ENCODE results near the gene DTNA.

The DTNA gene

DNA sequence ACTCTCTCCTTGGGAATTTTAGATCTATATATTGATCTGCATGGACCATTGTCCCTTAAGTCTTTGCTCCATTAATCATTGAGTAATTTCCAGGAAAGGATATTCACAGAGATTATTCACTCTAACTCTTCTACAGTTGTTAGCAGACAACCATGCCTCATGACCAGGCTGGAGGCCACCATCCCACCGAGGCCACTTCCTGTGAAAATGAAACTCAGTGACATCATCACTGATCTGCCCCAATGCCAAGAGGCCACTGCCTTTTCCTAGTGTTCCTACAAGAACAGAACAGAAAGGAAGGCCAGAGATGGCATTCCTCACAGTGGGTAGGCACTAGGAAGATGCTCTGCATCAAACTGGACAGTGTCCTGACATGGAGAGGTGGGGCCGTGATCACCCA is 161.3 kb downstream of the DTNA start:
- TF ChIP-seq, protein P1, sequence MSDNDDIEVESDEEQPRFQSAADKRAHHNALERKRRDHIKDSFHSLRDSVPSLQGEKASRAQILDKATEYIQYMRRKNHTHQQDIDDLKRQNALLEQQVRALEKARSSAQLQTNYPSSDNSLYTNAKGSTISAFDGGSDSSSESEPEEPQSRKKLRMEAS (IDR thresholded peaks at IDR 0.05): no peak

DNA sequence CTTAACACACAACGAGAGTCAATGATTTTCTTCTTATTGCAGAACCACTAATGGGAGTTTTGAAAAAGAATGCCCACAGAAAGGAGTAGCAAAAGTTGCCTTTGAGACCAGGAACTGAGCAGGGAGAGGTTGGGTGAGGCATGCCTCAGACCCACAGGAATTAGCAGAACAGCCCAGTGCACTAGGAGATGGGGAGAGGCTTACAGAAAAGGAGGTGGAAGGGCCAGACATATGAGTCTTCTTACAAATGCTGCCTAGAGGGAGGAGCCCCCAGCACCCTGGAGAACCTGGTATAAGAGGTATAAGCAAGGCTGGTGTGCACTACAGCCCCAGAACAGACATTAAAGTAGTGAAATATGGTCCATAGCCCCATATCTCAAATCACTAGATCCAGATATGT is 162.0 kb downstream of the DTNA start:
- TF ChIP-seq TCF12 (IDR thresholded peaks at IDR 0.05; ENCODE audit: low read depth) (no peak), FOXM1 (IDR thresholded peaks at IDR 0.05; ENCODE audit: borderline replicate concordance, low read depth) (no peak), EP300 (IDR thresholded peaks at IDR 0.05; ENCODE audit: borderline replicate concordance) (no peak), TAF1 (IDR thresholded peaks at IDR 0.05; ENCODE audit: low read depth) (no peak), CREB1 (IDR thresholded peaks at IDR 0.05; ENCODE audit: low read depth) (no peak), NFIC (IDR thresholded peaks at IDR 0.05) (no peak)
- TF ChIP-seq, protein P2, sequence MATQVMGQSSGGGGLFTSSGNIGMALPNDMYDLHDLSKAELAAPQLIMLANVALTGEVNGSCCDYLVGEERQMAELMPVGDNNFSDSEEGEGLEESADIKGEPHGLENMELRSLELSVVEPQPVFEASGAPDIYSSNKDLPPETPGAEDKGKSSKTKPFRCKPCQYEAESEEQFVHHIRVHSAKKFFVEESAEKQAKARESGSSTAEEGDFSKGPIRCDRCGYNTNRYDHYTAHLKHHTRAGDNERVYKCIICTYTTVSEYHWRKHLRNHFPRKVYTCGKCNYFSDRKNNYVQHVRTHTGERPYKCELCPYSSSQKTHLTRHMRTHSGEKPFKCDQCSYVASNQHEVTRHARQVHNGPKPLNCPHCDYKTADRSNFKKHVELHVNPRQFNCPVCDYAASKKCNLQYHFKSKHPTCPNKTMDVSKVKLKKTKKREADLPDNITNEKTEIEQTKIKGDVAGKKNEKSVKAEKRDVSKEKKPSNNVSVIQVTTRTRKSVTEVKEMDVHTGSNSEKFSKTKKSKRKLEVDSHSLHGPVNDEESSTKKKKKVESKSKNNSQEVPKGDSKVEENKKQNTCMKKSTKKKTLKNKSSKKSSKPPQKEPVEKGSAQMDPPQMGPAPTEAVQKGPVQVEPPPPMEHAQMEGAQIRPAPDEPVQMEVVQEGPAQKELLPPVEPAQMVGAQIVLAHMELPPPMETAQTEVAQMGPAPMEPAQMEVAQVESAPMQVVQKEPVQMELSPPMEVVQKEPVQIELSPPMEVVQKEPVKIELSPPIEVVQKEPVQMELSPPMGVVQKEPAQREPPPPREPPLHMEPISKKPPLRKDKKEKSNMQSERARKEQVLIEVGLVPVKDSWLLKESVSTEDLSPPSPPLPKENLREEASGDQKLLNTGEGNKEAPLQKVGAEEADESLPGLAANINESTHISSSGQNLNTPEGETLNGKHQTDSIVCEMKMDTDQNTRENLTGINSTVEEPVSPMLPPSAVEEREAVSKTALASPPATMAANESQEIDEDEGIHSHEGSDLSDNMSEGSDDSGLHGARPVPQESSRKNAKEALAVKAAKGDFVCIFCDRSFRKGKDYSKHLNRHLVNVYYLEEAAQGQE (IDR thresholded peaks at IDR 0.05; ENCODE audit: low read depth): no peak

DNA sequence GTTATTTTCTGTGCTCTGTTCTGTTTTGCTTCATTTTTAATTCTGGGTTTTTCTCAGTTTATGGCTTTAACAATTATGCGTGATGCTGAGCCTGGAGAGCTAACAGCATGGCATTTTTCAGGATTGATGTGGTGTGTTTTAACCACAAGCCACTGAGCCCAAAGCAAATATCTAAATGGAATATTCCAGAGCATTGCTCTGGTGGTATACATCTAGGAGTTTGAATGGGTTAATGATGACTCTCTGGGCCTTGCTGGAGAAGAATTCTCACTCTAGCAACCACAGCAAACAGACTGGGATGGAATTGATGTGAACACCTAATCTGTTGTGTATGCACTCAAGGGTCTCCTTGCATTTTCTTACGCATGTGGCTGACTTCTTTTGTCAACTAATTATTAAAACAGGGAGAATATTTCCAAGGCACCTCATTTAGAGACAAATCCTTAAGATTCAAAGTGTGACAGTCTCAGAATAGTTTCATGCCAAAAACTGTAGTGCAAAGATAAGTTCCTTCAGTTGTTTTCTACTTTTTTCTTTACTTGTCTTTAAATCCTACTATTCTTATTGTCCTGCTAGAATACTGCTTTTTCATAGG is 164.0 kb downstream of the DTNA start:
- TF ChIP-seq TAF1 (IDR thresholded peaks at IDR 0.05; ENCODE audit: low read depth) (no peak), NFIC (IDR thresholded peaks at IDR 0.05) (no peak), CREB1 (IDR thresholded peaks at IDR 0.05; ENCODE audit: low read depth) (no peak), ZBTB7A (IDR thresholded peaks at IDR 0.05; ENCODE audit: low read depth) (no peak), TEAD4 (IDR thresholded peaks at IDR 0.05) (no peak), YY1 (IDR thresholded peaks at IDR 0.05; ENCODE audit: low read depth) (no peak), EGR1 (IDR thresholded peaks at IDR 0.05) (no peak), FOXM1 (IDR thresholded peaks at IDR 0.05; ENCODE audit: borderline replicate concordance, low read depth) (no peak), RAD21 (IDR thresholded peaks at IDR 0.05; ENCODE audit: low read depth) (no peak), CEBPB (IDR thresholded peaks at IDR 0.05) (no peak), EP300 (IDR thresholded peaks at IDR 0.05; ENCODE audit: borderline replicate concordance) (no peak), TCF12 (IDR thresholded peaks at IDR 0.05; ENCODE audit: low read depth) (no peak)
- TF ChIP-seq, protein P3, sequence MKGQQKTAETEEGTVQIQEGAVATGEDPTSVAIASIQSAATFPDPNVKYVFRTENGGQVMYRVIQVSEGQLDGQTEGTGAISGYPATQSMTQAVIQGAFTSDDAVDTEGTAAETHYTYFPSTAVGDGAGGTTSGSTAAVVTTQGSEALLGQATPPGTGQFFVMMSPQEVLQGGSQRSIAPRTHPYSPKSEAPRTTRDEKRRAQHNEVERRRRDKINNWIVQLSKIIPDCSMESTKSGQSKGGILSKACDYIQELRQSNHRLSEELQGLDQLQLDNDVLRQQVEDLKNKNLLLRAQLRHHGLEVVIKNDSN (IDR thresholded peaks at IDR 0.05): no peak
- TF ChIP-seq, protein P2 (IDR thresholded peaks at IDR 0.05; ENCODE audit: low read depth): no peak
- TF ChIP-seq, protein P1 (IDR thresholded peaks at IDR 0.05): no peak

DNA sequence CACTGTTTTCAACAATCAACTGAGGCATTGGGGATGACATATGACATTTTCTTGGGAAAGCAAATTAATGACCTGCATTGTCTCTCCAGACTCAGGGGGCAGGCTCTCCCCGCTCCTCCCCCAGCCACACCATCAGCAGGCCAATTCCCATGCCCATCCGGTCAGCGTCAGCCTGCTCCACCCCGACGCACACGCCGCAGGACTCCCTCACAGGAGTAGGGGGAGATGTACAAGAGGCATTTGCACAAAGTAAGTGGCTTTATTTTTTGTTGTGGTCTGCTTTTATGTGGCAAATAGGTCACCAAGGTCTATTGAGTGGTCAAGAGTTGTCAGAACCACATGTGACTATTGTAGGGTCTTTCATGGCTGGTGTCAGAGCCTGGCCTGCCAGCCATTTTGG is 165.1 kb downstream of the DTNA start:
- TF ChIP-seq, protein P1 (IDR thresholded peaks at IDR 0.05): no peak
- TF ChIP-seq CEBPB (IDR thresholded peaks at IDR 0.05): no peak
- TF ChIP-seq TEAD4 (IDR thresholded peaks at IDR 0.05): no peak
- no peak for TF ChIP-seq EP300 (IDR thresholded peaks at IDR 0.05; ENCODE audit: borderline replicate concordance)
- TF ChIP-seq TAF1 (IDR thresholded peaks at IDR 0.05; ENCODE audit: low read depth): no peak
- no peak for TF ChIP-seq NFIC (IDR thresholded peaks at IDR 0.05)
- no peak for TF ChIP-seq YY1 (IDR thresholded peaks at IDR 0.05; ENCODE audit: low read depth)
- no peak for TF ChIP-seq EGR1 (IDR thresholded peaks at IDR 0.05)
- TF ChIP-seq CREB1 (IDR thresholded peaks at IDR 0.05; ENCODE audit: low read depth): no peak
- TF ChIP-seq, protein P3 (IDR thresholded peaks at IDR 0.05): no peak
- no peak for TF ChIP-seq TCF12 (IDR thresholded peaks at IDR 0.05; ENCODE audit: low read depth)
- TF ChIP-seq, protein P2 (IDR thresholded peaks at IDR 0.05; ENCODE audit: low read depth): no peak
- no peak for TF ChIP-seq FOXM1 (IDR thresholded peaks at IDR 0.05; ENCODE audit: borderline replicate concordance, low read depth)
- TF ChIP-seq RAD21 (IDR thresholded peaks at IDR 0.05; ENCODE audit: low read depth): no peak
- no peak for TF ChIP-seq ZBTB7A (IDR thresholded peaks at IDR 0.05; ENCODE audit: low read depth)
